NT2/D1 (cell line): ENCODE measurements around the gene OPHN1.

Source experiments
- DNase-seq: peaks from one replicate; pipeline ENCODE4 v3.0.0-alpha.2; 2011; ENCODE audit warnings: low read depth, low spot score
- H3K27me3 ChIP-seq: 2 replicates; pipeline ENCODE4 v1.6.0; 2011; ENCODE audit warnings: mild to moderate bottlenecking; ENCODE audit not compliant: insufficient read length, insufficient read depth
- H3K36me3 ChIP-seq: 2 replicates; pipeline ENCODE4 v1.6.1; 2011; ENCODE audit warnings: mild to moderate bottlenecking, low read length, mixed read lengths; ENCODE audit not compliant: insufficient read depth, insufficient read length
- H3K4me1 ChIP-seq: 2 replicates; pipeline ENCODE4 v1.5.1; 2011; ENCODE audit not compliant: insufficient read depth, insufficient read length
- H3K4me3 ChIP-seq: 2 replicates; pipeline ENCODE4 v1.5.1; 2011; ENCODE audit warnings: low read depth; ENCODE audit not compliant: insufficient read length
- H3K9ac ChIP-seq: 2 replicates; pipeline ENCODE4 v1.6.0; 2011; ENCODE audit warnings: low read depth; ENCODE audit not compliant: insufficient read length
- H3K9me3 ChIP-seq: 2 replicates; pipeline ENCODE4 v1.5.1; 2011; ENCODE audit warnings: mild to moderate bottlenecking, low read length; ENCODE audit not compliant: insufficient read depth
- SUZ12 ChIP-seq: IDR thresholded peaks from 2 replicates; pipeline ENCODE4 v1.6.1; 2011; ENCODE audit not compliant: insufficient read length, insufficient read depth; ENCODE audit errors: extremely low read depth
- YY1 ChIP-seq: IDR thresholded peaks from 2 replicates; pipeline ENCODE4 v1.6.1; 2011; ENCODE audit not compliant: insufficient read length, insufficient read depth
- ZNF274 ChIP-seq: IDR thresholded peaks from 2 replicates; pipeline ENCODE4 v1.6.1; 2011; ENCODE audit warnings: mild to moderate bottlenecking, low read depth, low read length

The OPHN1 gene

GRCh38 chrX:68061206-68061535 is 372.1 kb downstream of the OPHN1 start:
- no peak for TF ChIP-seq ZNF274
- TF ChIP-seq YY1 = no peak
- no peak for TF ChIP-seq SUZ12

GRCh38 chrX:68060506-68061205 is 372.6 kb downstream of the OPHN1 start:
- no peak overlapping the region for H3K4me3 ChIP-seq
- H3K9me3 ChIP-seq = no peaks in the 10 kb centered on the region
- H3K36me3 ChIP-seq = no peaks in the 10 kb centered on the region
- no peaks in the 10 kb centered on the region for H3K27me3 ChIP-seq
- no peaks in the 10 kb centered on the region for H3K4me1 ChIP-seq
- DNase-seq = no peak
- no peak overlapping the region for H3K9ac ChIP-seq
- TF ChIP-seq ZNF274 = no peak
- no peak for TF ChIP-seq YY1
- no peak for TF ChIP-seq SUZ12

More at GRCh38 chrX:68061206-68061535, 372.1 kb downstream of the OPHN1 start:
- Histone ChIP-seq H3K4me1 (no peaks in the 10 kb centered on the region), H3K4me3 (no peak overlapping the region), H3K27me3 (no peaks in the 10 kb centered on the region), H3K9me3 (no peaks in the 10 kb centered on the region), H3K36me3 (no peaks in the 10 kb centered on the region), H3K9ac (no peak overlapping the region)
- DNase-seq = no peak

GRCh38 chrX:68059469-68059868 is 373.8 kb downstream of the OPHN1 start:
- H3K9me3 ChIP-seq = no peaks in the 10 kb centered on the region

GRCh38 chrX:68049466-68049865 is 383.8 kb downstream of the OPHN1 start:
- no peak for DNase-seq
- Histone ChIP-seq H3K9me3 (no peaks in the 10 kb centered on the region), H3K9ac (no peak overlapping the region), H3K36me3 (no peaks in the 10 kb centered on the region), H3K4me1 (no peaks in the 10 kb centered on the region), H3K27me3 (no peaks in the 10 kb centered on the region), H3K4me3 (no peak overlapping the region)
- no peak for TF ChIP-seq SUZ12
- no peak for TF ChIP-seq YY1
- TF ChIP-seq ZNF274 = no peak

More at GRCh38 chrX:68059469-68059868, 373.8 kb downstream of the OPHN1 start:
- H3K4me3 ChIP-seq = no peak overlapping the region
- no peaks in the 10 kb centered on the region for H3K36me3 ChIP-seq
- DNase-seq = no peak
- no peaks in the 10 kb centered on the region for H3K4me1 ChIP-seq
- TF ChIP-seq ZNF274 (no peak), SUZ12 (no peak), YY1 (no peak)
- no peaks in the 10 kb centered on the region for H3K27me3 ChIP-seq
- H3K9ac ChIP-seq = no peak overlapping the region

GRCh38 chrX:68048774-68049173 is 384.5 kb downstream of the OPHN1 start:
- no peak overlapping the region for H3K4me3 ChIP-seq
- H3K9me3 ChIP-seq = no peaks in the 10 kb centered on the region
- H3K9ac ChIP-seq = no peak overlapping the region
- H3K27me3 ChIP-seq = no peaks in the 10 kb centered on the region
- no peaks in the 10 kb centered on the region for H3K4me1 ChIP-seq
- TF ChIP-seq ZNF274 = no peak
- TF ChIP-seq YY1 = no peak
- TF ChIP-seq SUZ12 = no peak
- H3K36me3 ChIP-seq = no peaks in the 10 kb centered on the region
- DNase-seq = no peak

GRCh38 chrX:68045008-68045577 is 388.2 kb downstream of the OPHN1 start:
- Histone ChIP-seq H3K4me3 (no peak overlapping the region), H3K4me1 (no peaks in the 10 kb centered on the region), H3K27me3 (no peaks in the 10 kb centered on the region), H3K36me3 (no peaks in the 10 kb centered on the region), H3K9me3 (no peaks in the 10 kb centered on the region), H3K9ac (no peak overlapping the region)
- TF ChIP-seq SUZ12 (no peak), ZNF274 (no peak), YY1 (no peak)
- no peak for DNase-seq

- no peak for DNase-seq
- Histone ChIP-seq H3K4me1 (no peaks in the 10 kb centered on the region), H3K36me3 (no peaks in the 10 kb centered on the region), H3K27me3 (no peaks in the 10 kb centered on the region), H3K4me3 (no peak overlapping the region), H3K9me3 (no peaks in the 10 kb centered on the region), H3K9ac (no peak overlapping the region)
- no peak for TF ChIP-seq ZNF274
- TF ChIP-seq YY1 = no peak
- TF ChIP-seq SUZ12 = no peak
Observed at GRCh38 chrX:68043713-68044438, 389.4 kb downstream of the OPHN1 start.
